Ishikawa (cell line): Measurements from ENCODE around the gene PTCHD1.

Experiments
- CEBPB ChIP-seq: IDR thresholded peaks from 2 replicates; pipeline ENCODE4 v1.6.1; 2012
- CREB1 ChIP-seq: IDR thresholded peaks from 2 replicates; pipeline ENCODE4 v1.6.1; 2012; ENCODE audit warnings: low read depth
- EGR1 ChIP-seq: IDR thresholded peaks from 2 replicates; pipeline ENCODE4 v1.6.1; 2012
- EP300 ChIP-seq: IDR thresholded peaks from 2 replicates; pipeline ENCODE4 v1.6.1; 2012; ENCODE audit warnings: borderline replicate concordance
- FOXM1 ChIP-seq: IDR thresholded peaks from 2 replicates; pipeline ENCODE4 v1.6.1; 2012; ENCODE audit warnings: low read depth, borderline replicate concordance
- NFIC ChIP-seq: IDR thresholded peaks from 2 replicates; pipeline ENCODE4 v1.6.1; 2012
- RAD21 ChIP-seq: IDR thresholded peaks from 2 replicates; pipeline ENCODE4 v1.6.1; 2012; ENCODE audit warnings: low read depth
- TAF1 ChIP-seq: IDR thresholded peaks from 2 replicates; pipeline ENCODE4 v1.6.1; 2012; ENCODE audit warnings: low read depth, mild to moderate bottlenecking
- TCF12 ChIP-seq: IDR thresholded peaks from 2 replicates; pipeline ENCODE4 v1.6.1; 2012; ENCODE audit warnings: low read depth
- TEAD4 ChIP-seq: IDR thresholded peaks from 2 replicates; pipeline ENCODE4 v1.6.1; 2012
- YY1 ChIP-seq: IDR thresholded peaks from 2 replicates; pipeline ENCODE4 v1.6.1; 2012; ENCODE audit warnings: low read depth
- ZBTB7A ChIP-seq: IDR thresholded peaks from 2 replicates; pipeline ENCODE4 v1.6.1; 2012; ENCODE audit warnings: low read depth
- TF ChIP-seq, protein P1 (sequence below): IDR thresholded peaks from 2 replicates; pipeline ENCODE4 v1.6.1; 2012
- TF ChIP-seq, protein P2 (sequence below): IDR thresholded peaks from 2 replicates; pipeline ENCODE4 v1.6.1; 2012
- TF ChIP-seq, protein P3 (sequence below): IDR thresholded peaks from 2 replicates; pipeline ENCODE4 v1.6.1; 2012; ENCODE audit warnings: low read depth, mild to moderate bottlenecking

The PTCHD1 gene

DNA sequence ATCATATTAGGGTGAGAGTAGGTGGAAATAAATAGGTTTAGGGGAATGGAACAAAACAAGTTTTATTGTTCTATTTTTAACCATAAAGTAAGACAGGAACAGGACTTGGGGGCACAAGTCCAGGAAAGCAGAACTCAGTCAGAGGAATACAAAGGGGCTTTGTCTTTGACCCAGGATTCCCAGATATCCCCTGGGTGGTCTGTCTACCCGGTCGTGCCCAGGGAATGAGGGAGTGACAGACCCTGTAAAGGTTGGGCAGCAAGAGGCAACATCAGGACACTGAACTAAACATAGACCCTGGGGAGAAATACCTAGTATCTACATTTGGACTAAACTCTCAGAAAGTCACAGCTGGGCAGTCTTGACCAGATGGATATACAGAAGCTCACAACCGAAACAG is 50.6 kb downstream of the PTCHD1 start:
- TF ChIP-seq NFIC (no peak), YY1 (no peak), TAF1 (no peak), EGR1 (no peak), CREB1 (no peak), EP300 (no peak), CEBPB (no peak), ZBTB7A (no peak), FOXM1 (no peak), TCF12 (no peak), RAD21 (no peak), TEAD4 (no peak)
- TF ChIP-seq, protein P1, sequence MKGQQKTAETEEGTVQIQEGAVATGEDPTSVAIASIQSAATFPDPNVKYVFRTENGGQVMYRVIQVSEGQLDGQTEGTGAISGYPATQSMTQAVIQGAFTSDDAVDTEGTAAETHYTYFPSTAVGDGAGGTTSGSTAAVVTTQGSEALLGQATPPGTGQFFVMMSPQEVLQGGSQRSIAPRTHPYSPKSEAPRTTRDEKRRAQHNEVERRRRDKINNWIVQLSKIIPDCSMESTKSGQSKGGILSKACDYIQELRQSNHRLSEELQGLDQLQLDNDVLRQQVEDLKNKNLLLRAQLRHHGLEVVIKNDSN = no peak
- TF ChIP-seq, protein P2, sequence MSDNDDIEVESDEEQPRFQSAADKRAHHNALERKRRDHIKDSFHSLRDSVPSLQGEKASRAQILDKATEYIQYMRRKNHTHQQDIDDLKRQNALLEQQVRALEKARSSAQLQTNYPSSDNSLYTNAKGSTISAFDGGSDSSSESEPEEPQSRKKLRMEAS = no peak
- TF ChIP-seq, protein P3, sequence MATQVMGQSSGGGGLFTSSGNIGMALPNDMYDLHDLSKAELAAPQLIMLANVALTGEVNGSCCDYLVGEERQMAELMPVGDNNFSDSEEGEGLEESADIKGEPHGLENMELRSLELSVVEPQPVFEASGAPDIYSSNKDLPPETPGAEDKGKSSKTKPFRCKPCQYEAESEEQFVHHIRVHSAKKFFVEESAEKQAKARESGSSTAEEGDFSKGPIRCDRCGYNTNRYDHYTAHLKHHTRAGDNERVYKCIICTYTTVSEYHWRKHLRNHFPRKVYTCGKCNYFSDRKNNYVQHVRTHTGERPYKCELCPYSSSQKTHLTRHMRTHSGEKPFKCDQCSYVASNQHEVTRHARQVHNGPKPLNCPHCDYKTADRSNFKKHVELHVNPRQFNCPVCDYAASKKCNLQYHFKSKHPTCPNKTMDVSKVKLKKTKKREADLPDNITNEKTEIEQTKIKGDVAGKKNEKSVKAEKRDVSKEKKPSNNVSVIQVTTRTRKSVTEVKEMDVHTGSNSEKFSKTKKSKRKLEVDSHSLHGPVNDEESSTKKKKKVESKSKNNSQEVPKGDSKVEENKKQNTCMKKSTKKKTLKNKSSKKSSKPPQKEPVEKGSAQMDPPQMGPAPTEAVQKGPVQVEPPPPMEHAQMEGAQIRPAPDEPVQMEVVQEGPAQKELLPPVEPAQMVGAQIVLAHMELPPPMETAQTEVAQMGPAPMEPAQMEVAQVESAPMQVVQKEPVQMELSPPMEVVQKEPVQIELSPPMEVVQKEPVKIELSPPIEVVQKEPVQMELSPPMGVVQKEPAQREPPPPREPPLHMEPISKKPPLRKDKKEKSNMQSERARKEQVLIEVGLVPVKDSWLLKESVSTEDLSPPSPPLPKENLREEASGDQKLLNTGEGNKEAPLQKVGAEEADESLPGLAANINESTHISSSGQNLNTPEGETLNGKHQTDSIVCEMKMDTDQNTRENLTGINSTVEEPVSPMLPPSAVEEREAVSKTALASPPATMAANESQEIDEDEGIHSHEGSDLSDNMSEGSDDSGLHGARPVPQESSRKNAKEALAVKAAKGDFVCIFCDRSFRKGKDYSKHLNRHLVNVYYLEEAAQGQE = no peak

DNA sequence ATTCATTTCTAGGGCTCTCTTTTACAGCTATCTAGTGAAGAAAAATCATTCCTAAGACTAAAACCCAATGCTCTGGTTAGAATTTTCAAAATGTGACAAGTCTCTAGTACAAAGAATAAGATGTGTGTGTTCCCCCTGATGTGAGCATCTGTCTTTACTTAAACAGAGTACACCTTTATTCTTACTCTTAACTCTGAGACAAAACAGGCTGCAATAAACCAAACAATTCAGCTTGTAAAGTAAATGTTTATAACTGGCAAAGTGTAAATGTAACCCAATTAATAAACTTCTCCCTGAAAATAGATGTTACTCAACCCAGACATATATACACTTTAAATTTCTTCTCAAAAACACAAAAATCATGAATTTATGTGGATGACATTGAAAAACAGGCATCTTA is 51.6 kb downstream of the PTCHD1 start:
- no peak for TF ChIP-seq ZBTB7A
- no peak for TF ChIP-seq FOXM1
- no peak for TF ChIP-seq TCF12
- TF ChIP-seq YY1 = no peak

DNA sequence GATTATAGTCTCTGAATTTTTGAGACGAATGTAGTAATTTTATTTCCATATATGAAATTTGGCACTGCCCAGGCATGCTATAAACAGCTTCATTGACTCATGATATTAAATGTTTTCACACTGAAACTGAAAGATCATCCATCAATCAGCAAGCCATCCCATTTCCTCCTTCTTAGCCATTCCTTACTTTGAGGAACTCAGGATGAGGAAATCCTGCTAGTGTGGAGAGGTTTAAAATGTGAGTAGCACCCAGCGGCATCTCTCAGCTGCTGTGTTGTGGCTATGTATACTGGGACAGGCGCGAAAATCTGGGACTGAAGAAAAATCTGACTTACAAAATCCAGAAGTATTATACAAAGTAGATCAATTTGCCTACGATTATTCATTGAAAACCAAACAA is 52.1 kb downstream of the PTCHD1 start:
- TF ChIP-seq YY1 (no peak), CREB1 (no peak), TAF1 (no peak), EP300 (no peak), RAD21 (no peak), EGR1 (no peak), NFIC (no peak), FOXM1 (no peak), ZBTB7A (no peak), TEAD4 (no peak), CEBPB (no peak), TCF12 (no peak)
- TF ChIP-seq, protein P1 = no peak
- TF ChIP-seq, protein P2 = no peak
- TF ChIP-seq, protein P3 = no peak

DNA sequence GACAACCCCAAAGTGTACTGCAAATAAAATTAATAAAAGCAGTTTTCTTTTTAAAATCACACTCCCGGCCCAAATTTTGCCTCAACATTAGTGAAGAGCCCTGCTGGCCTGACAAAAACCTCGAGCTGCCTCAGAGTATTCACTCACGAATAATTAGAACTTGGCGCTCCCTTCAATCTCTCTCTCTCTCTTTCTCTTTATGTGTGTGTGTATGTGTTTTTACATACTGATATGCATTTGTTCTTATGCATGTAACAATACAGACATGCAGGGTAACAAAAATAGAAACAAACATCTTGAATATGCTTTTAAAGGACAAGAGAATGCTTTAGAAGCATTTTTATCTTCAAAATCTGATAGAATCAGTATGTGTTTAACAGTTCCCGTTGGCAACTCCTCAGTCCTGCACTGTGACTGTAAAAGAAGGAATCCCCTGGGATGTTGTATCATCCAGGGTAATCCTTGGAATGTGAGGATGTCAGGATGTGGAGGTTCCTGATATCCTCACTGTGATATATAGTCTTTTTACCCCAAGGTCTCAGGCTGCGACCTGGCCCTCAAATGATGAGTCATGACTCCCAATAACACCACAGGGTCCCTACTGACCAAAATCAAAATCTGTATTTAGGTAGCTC is 53.0 kb downstream of the PTCHD1 start:
- TF ChIP-seq EGR1 = no peak
- TF ChIP-seq CEBPB = no peak
- no peak for TF ChIP-seq TCF12
- TF ChIP-seq, protein P1 = no peak
- TF ChIP-seq TEAD4 = no peak
- TF ChIP-seq FOXM1 = no peak
- TF ChIP-seq EP300 = no peak
- TF ChIP-seq RAD21 = no peak
- no peak for TF ChIP-seq CREB1
- TF ChIP-seq, protein P3 = no peak
- no peak for TF ChIP-seq TAF1
- no peak for TF ChIP-seq YY1
- no peak for TF ChIP-seq NFIC
- no peak for TF ChIP-seq ZBTB7A
- TF ChIP-seq, protein P2 = no peak
